ENCODE results near the gene ARSD. TPM values are rescaled to one million over a fixed set of nuclear protein-coding genes. Genes with fewer than 3 reads are reported as not detected.
"Not testable (repeated sequence)": the region's sequence is repeated elsewhere in the genome, so short reads cannot be mapped to it uniquely, and the experiment has no call there.

Gene ARSD
- total and polyA plus RNA-seq, 5 experiments from 2014 or later: 1.3 to 3.7 (median 1.9) TPM

GRCh38 chrX:2960861-2961515 lies 31.8 kb upstream of the ARSD start:
- no peak for ATAC-seq
- Mint-ChIP-seq H3K27me3 (peaks cover 0 to 7% (median 0%) of the 10 kb centered on the region in 5 donors), H3K9me3 (peaks cover 0 to 4% (median 0%) of the 10 kb centered on the region in 9 donors), H3K27ac (peak overlapping the region in 1 of 10 donors; percentile 13), H3K4me1 (no peaks in the 10 kb centered on the region), H3K4me3 (no peak overlapping the region), H3K36me3 (peaks cover 0 to 2% (median 0%) of the 10 kb centered on the region in 3 donors)
- POLR2A ChIA-PET: no interaction called here
- no peak for DNase-seq

GRCh38 chrX:2958199-2958598 lies 29.1 kb upstream of the ARSD start:
- Mint-ChIP-seq H3K4me1 (no peaks in the 10 kb centered on the region), H3K4me3 (no peak overlapping the region), H3K27ac (no peak overlapping the region), H3K36me3 (peaks cover 0 to 9% (median 0%) of the 10 kb centered on the region in 3 donors), H3K27me3 (peaks cover 0 to 9% (median 3%) of the 10 kb centered on the region in 5 donors), H3K9me3 (peaks cover 0 to 6% (median 0%) of the 10 kb centered on the region in 9 donors)
- ATAC-seq (no peak), DNase-seq (no peak)
- POLR2A ChIA-PET: no interaction called here

- DNase-seq (no peak), ATAC-seq (no peak)
- no peaks in the 10 kb centered on the region for H3K4me1 Mint-ChIP-seq
- POLR2A ChIA-PET: no interaction called here
- H3K36me3 Mint-ChIP-seq: peaks cover 0 to 9% (median 0%) of the 10 kb centered on the region in 3 donors
- no peak overlapping the region for H3K27ac Mint-ChIP-seq
- no peak overlapping the region for H3K4me3 Mint-ChIP-seq
- peaks cover 0 to 9% (median 3%) of the 10 kb centered on the region in 5 donors for H3K27me3 Mint-ChIP-seq
- peaks cover 0 to 6% (median 0%) of the 10 kb centered on the region in 9 donors for H3K9me3 Mint-ChIP-seq
These were observed 26.7 kb upstream of the ARSD start for GRCh38 chrX:2955838-2956237.

- POLR2A ChIA-PET: no interaction called here
- no peak for ATAC-seq
- DNase-seq: no peak
These were observed 26.1 kb upstream of the ARSD start for GRCh38 chrX:2955281-2955680.

GRCh38 chrX:2954541-2954940 lies 25.4 kb upstream of the ARSD start:
- DNase-seq (no peak), ATAC-seq (no peak)
- Mint-ChIP-seq H3K4me3 (no peak overlapping the region), H3K9me3 (peaks cover 0 to 4% (median 0%) of the 10 kb centered on the region in 9 donors), H3K27me3 (peaks cover 0 to 9% (median 3%) of the 10 kb centered on the region in 5 donors), H3K27ac (no peak overlapping the region), H3K36me3 (peaks cover 0 to 9% (median 0%) of the 10 kb centered on the region in 3 donors), H3K4me1 (no peaks in the 10 kb centered on the region)
- POLR2A ChIA-PET: no interaction called here

More at GRCh38 chrX:2955281-2955680, 26.1 kb upstream of the ARSD start:
- Mint-ChIP-seq H3K9me3 (peaks cover 0 to 6% (median 0%) of the 10 kb centered on the region in 9 donors), H3K36me3 (peaks cover 0 to 9% (median 0%) of the 10 kb centered on the region in 3 donors), H3K27me3 (peaks cover 0 to 9% (median 3%) of the 10 kb centered on the region in 5 donors), H3K27ac (no peak overlapping the region), H3K4me1 (no peaks in the 10 kb centered on the region), H3K4me3 (no peak overlapping the region)

- POLR2A ChIA-PET, H3K27ac Mint-ChIP-seq, ATAC-seq, H3K4me3 Mint-ChIP-seq, H3K9me3 Mint-ChIP-seq, DNase-seq, H3K36me3 Mint-ChIP-seq, H3K4me1 Mint-ChIP-seq, H3K27me3 Mint-ChIP-seq: not testable (repeated sequence)
These were observed 8.8 kb upstream of the ARSD start for GRCh38 chrX:2937942-2938341.

- no peak for ATAC-seq
- Mint-ChIP-seq H3K4me1 (peaks cover 0 to 2% (median 2%) of the 10 kb centered on the region in 4 donors), H3K27me3 (peaks cover 0 to 7% (median 4%) of the 10 kb centered on the region in 5 donors), H3K36me3 (peaks cover 0 to 2% (median 0%) of the 10 kb centered on the region in 3 donors), H3K4me3 (no peak overlapping the region), H3K27ac (no peak overlapping the region), H3K9me3 (peaks cover 0 to 12% (median 0%) of the 10 kb centered on the region in 9 donors)
- POLR2A ChIA-PET: no interaction called here
- DNase-seq: no peak
These were observed 5.9 kb upstream of the ARSD start for GRCh38 chrX:2934715-2935710.

GRCh38 chrX:2933125-2933900 lies 4.2 kb upstream of the ARSD start:
- Mint-ChIP-seq H3K36me3 (peaks cover 0 to 2% (median 0%) of the 10 kb centered on the region in 3 donors), H3K27ac (peak overlapping the region in 1 of 10 donors; percentile 79), H3K4me3 (no peak overlapping the region), H3K9me3 (peaks cover 0 to 12% (median 0%) of the 10 kb centered on the region in 9 donors), H3K27me3 (peaks cover 0 to 9% (median 4%) of the 10 kb centered on the region in 5 donors), H3K4me1 (peaks cover 0 to 2% (median 2%) of the 10 kb centered on the region in 4 donors)
- no peak for ATAC-seq
- no peak for DNase-seq
- POLR2A ChIA-PET: no interaction called here

- DNase-seq (no peak), ATAC-seq (no peak)
- Mint-ChIP-seq H3K27ac (no peak overlapping the region), H3K4me1 (peaks cover 0 to 4% (median 2%) of the 10 kb centered on the region in 4 donors), H3K9me3 (peaks cover 0 to 14% (median 0%) of the 10 kb centered on the region in 9 donors), H3K4me3 (no peak overlapping the region), H3K36me3 (peaks cover 0 to 2% (median 0%) of the 10 kb centered on the region in 3 donors), H3K27me3 (peaks cover 0 to 9% (median 4%) of the 10 kb centered on the region in 5 donors)
- POLR2A ChIA-PET: no interaction called here
These were observed 2.5 kb upstream of the ARSD start for GRCh38 chrX:2931612-2932011.

GRCh38 chrX:2931155-2931554 lies 2.0 kb upstream of the ARSD start:
- no peak overlapping the region for H3K4me3 Mint-ChIP-seq

GRCh38 chrX:2928191-2928582 lies 952 bp downstream of the ARSD start:
- H3K9me3 Mint-ChIP-seq: peaks cover 0 to 14% (median 0%) of the 10 kb centered on the region in 9 donors
- H3K36me3 Mint-ChIP-seq: peaks cover 0 to 4% (median 0%) of the 10 kb centered on the region in 3 donors
- peak overlapping the region in 9 of 10 donors; percentile 70 to 87 (median 77) for H3K4me3 Mint-ChIP-seq
- POLR2A ChIA-PET: no interaction called here
- peak overlapping the region in 6 of 10 donors; percentile 35 to 86 (median 72) for H3K27ac Mint-ChIP-seq
- H3K4me1 Mint-ChIP-seq: peaks cover 0 to 4% (median 2%) of the 10 kb centered on the region in 4 donors
- H3K27me3 Mint-ChIP-seq: peaks cover 0 to 9% (median 4%) of the 10 kb centered on the region in 5 donors
- ATAC-seq (peak in 1 of 2 donors; percentile 15), DNase-seq (peak in 2 of 10 donors; percentile 0 to 10)

More at GRCh38 chrX:2931155-2931554, 2.0 kb upstream of the ARSD start:
- H3K27ac Mint-ChIP-seq: no peak overlapping the region
- peaks cover 0 to 9% (median 4%) of the 10 kb centered on the region in 5 donors for H3K27me3 Mint-ChIP-seq
- POLR2A ChIA-PET: no interaction called here
- no peak for ATAC-seq
- DNase-seq: no peak
- H3K4me1 Mint-ChIP-seq: peaks cover 0 to 4% (median 2%) of the 10 kb centered on the region in 4 donors
- H3K36me3 Mint-ChIP-seq: peaks cover 0 to 2% (median 0%) of the 10 kb centered on the region in 3 donors
- H3K9me3 Mint-ChIP-seq: peaks cover 0 to 14% (median 0%) of the 10 kb centered on the region in 9 donors
